Stimulated activated CD4-positive, alpha-beta T cell treated with anti-CD3 and anti-CD28 coated beads, Interleukin-1b, Interleukin-23, amount 100 ng/mL, for 48 hours (primary cell): ENCODE results near the gene HJURP.

Experiments
- DNase-seq: peaks from one replicate; pipeline ENCODE4 v3.0.0-alpha.2; 2020

HJURP gene

DNA sequence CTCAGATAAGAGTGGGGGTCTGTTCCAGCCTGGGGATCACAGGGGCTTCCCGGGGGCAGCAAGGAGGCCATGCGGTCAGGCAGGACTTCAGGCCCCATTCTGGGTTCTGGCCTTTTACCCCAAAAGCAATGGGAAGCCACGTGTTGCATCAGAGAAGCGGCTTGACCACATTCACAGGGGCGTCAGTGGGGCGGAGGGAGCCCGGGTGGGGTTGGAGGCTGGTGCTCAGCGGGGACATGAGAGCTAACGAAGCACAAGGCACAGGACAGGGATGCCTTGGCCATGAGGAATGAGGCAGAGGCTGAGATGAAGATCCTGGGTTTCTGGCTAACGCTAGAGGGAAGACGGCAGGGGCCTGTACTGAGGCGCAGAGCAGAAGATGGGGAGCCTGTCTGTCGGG, 6.1 kb downstream of the HJURP start:
- no peak for DNase-seq

DNA sequence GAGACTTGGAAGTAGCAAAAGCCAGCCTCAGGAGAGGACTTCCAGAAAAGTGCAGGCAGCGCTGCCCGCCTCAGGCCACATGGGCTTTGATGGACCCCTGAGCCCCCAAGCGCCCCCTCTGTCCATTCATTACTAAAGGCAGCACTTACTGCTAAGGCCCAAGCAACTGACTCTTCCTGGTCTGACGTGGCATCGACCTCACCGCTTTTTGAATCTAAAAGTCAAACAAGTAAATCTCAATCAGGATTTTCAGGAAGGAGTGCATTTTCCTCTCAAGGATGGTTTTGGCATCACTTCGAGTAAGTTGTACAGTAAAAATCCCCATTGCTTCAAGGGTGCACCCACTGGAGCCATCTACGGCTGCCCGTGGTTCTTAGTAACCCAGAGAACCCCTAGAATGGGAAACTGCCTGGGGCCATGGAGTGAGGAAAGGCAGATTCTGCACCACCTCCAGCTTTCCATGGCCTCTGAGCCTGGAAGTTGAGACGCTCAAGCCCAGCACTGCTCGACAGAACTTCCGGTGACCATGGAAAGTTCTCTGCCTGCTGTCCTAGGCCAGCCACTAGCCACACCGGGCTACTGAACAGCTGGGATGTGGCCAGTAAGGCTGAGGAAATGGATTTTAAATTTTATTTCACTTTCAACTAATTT, 7.0 kb downstream of the HJURP start:
- no peak for DNase-seq

DNA sequence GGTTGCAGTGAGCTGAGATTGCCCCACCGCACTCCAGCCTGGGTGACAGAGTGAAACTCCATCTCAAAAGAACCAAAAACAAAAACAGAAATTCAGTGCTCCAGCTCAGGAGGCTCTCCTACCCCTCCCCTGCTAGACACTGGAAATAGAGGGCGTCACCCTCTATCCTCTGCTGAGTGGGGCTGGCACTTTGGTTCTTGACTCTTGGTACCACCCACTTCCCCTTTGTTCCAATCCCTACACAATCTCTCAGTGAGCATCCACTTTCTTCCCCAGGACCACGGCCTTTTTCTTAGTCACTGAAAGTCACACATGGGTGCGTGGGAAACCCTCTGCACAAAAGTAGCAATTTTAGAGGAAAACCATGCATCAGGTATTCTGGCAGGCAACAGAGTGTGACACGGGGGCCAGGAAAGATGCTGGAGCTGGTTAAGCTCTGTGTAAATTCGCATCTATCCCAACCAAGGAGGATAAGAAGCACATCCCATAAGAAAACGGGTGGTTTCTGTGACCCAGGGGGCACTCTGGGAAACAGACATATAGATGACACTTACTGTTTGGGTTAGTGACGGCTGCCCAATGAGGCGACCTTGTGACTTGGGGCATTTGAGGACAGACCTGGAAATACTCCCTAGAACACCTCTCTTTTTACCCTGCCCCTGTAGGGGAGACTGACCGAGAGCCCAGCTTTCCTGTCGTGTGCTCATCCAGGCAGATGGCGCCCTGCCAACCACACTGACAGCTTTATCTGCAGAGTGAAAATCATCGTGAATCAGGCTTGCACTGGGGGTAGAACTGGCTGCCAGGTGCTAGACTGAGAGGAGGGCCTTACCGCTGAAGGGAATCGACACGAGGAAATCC, 7.7 kb downstream of the HJURP start:
- DNase-seq = no peak

DNA sequence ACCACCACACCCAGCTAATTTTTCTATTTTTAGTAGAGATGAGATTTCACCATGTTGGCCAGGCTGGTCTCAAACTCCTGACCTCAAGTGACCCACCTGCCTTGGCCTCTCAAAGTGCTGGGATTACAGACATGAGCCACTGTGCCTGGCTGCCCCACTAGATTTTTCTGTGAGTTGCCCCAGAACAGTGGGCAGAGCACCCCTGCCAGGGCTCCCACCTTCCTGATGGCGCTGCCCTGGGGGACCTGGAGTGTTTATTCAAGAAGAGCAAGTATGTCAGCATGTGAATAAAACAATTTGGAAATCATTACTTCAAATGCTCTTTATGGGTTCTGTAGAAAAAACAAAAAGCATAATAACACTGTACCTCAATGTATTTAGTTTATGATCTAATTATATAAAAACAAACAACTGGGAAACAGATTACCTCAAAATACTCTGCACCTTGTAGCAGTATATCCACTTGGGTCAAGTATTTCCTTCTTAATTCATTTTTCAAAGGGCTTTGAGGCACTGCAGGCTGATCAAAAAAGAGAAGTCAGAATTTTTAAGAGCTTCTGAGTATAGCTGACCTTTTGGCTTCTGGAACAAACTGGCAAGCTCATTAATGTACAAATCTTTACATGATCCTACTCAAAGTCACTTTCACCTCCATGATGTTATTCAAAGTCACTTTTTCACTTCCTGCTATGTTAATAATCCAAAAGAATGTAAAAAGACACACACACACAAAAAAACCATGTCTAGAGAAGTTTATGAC, 8.9 kb downstream of the HJURP start:
- no peak for DNase-seq

DNA sequence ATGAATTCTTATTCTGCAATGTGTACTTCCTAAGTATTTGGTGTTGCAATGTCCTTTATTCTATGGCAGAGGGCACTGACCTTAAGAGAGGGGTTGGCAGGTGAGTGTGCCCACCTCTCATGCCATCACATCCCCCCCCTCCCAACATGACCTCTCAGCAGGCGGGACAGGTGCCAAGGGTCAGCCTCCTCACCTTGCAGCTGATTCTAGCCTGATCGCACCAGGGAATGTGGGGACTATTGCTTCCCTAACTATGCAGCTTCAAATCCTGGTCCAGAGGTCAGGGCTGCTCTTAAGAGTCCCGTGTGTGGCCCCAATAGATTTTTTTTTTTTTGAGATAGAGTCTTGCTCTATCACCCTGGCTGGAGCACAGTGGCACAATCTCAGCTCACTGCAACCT, 9.5 kb downstream of the HJURP start:
- DNase-seq = no peak

DNA sequence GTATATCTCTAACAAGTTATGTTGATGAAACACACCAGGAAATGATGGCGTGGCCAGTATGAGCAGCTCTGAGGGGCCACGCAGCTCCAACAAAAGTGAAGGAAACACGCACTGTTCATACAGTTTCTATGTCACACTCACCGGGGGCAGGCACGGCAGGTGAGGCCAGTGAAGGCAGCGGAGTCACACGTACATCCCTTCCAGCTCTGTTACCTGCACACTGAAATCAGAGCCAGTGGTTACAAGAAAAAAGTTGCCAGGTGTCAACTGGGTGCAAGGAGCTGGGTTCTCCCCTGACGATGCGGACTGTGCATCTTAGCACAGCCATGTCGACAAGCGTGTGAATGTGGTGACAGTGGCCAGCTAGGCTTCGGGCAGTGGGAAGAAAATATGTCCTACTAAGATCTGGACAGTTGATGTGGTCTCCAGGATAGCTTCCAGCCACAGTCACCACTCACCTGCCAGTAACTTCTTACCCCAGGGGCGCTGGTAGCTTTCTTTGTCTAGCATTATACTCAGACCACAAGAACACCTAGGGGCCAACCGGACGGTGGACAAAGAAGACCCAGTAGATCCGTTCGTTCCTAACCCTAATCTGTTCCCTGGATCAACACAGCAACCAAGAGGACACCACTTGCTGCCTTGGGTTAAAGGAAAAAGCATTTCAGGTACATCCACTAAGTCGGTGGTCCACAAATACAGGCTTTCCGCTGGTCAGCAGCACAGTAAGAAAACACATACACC, 10.1 kb downstream of the HJURP start:
- DNase-seq = no peak

DNA sequence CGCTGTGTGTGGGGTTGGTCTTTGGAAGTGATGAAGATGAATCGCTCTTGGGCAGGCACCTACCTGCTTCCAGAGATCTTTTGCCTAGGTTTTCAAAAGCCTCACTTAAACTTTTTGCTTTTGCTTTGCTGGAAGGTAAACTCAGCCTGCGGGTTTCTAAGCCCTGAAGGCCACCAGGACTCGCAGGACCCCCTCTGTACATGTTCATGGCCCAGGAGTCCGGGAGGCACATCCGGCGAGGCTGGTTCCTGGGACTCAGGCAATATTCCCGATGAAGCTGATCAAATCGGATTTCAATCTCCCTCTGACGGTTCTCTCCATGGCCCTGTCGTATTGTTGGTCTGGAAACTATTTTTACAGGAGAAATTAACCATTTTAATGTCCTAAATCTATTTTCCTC, 13.2 kb downstream of the HJURP start:
- DNase-seq = no peak

DNA sequence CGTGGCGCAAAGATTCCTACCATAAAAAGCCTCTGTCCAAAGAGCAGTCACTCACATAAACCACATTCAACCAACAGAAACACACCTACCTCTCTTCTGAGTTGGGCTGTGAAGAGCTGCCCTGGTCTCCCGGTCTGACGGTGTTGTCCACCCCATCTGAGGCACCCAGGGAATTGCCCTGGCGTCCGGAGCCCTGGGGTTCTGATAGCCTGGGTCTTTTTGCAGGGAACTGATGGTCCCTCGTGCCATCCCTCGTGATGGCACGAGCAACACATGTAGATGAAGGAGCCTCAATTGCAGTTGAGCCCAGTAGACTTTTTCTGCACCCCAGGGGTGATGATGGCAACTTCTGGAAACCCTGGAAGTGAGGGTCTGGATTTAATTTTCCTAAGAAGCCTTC, 13.8 kb downstream of the HJURP start:
- DNase-seq = no peak

DNA sequence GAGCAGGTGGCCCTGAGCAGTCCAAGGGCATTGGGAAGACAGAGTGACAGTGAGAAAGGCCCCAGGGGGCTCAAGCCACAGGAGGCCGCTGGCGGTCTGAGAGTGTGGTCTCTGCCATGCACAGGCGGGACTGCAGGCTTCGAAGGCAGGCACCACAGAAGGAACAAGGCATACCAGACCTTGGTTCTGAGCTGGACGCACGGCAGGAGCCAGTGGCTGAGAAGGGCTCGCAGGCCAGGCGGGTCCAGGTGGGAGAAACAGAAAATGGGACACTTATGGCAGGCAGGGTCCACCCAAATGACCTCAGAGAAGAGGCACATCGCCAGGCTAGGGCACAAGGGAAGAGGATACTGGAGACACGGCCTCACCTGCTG, 14.9 kb downstream of the HJURP start:
- DNase-seq = no peak

DNA sequence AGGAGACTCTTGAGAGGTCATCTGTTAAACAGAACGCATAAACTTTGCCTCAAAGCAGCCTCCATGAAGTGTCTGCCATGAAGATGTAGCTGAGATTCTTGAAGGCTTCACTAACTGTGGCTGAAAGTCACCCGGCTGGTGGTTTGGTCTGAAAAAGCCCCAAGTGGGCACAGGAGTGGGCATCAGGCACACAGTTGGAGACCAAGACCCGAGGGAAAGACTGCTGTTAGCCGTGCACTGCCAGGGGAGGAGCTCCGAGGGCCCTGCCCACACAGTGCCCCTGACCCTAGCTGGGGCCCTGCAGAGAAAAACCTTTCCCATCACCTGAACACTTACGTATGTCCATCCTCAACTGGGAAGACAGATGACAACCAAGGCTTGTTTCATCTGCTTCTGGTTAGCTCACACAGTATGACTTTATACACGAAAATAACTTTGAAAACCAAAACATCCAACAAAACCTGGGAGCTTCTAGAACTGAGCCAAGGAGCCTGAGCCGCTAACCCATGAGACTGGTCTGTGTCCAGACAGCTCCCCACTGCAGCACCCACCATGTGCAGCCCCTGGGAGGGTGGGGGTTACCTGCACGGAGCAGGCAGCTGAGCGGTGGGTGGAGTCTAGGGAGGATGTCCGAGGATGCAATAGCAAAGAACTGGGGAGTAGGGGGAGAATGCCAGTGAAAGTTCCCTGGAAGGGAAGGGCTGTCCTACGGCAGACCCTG, 15.4 kb downstream of the HJURP start:
- DNase-seq = no peak

DNA sequence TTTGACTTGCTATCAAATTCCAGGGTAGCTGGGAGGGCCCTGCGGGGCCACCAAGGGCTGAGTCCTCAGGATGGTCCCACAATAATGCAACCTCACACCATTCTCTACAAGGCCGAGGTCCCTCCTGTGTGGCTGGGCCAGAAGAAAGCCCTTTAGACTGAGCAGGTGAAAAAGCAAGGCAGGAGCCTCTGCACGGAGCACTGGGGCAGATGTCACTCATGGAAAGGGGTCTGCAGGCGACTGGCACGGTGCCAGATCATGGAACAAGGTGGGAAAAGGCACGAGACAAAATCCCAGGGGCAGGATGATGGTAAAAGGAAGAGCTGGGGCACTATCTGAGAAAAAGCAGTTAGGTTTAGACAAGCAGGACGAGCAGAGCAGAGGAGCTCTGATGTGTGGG, 16.1 kb downstream of the HJURP start:
- no peak for DNase-seq

DNA sequence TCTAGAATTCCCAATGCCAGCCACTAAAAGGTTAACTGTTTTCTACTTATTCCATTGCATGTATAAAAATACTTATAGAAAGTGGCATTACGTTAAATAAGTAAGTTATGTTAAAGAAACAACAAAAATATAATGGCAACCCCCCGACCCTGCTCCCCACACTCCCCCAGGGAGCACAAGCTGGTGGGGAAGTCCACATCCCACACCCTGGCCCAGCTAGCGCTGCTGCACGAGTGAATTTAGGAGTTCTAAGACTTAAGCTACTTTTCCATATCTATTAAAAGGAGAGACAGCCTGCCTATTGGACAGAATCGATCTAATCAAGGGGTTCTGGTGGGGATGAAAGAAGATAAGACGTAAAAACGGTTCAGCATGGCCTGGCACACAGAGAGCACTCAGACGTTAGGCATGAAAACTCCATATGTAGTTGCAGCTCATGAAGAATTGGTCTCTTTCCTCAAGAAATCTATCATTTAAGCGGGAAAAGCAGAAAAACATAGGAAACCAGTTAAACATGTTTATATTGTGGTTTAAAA, 16.6 kb downstream of the HJURP start:
- DNase-seq = no peak

DNA sequence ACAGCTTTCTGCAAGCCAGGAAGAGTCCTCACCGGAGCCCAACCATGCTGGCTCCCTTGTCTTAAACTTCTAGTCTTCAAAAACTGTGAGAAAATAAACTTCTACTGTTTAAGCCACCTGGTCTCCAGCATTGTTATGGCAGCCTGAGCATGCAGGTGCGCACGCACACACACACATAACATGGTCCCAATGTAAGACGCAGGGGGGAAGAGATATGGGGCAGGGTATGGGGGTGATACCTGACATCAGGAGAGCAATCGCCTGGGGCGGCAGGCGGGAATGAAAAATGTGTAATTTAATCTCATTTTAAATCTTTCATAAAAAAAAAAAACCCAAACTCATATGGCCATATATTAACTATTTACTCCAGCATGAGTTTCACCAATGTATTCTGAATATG, 18.0 kb downstream of the HJURP start:
- DNase-seq = no peak

DNA sequence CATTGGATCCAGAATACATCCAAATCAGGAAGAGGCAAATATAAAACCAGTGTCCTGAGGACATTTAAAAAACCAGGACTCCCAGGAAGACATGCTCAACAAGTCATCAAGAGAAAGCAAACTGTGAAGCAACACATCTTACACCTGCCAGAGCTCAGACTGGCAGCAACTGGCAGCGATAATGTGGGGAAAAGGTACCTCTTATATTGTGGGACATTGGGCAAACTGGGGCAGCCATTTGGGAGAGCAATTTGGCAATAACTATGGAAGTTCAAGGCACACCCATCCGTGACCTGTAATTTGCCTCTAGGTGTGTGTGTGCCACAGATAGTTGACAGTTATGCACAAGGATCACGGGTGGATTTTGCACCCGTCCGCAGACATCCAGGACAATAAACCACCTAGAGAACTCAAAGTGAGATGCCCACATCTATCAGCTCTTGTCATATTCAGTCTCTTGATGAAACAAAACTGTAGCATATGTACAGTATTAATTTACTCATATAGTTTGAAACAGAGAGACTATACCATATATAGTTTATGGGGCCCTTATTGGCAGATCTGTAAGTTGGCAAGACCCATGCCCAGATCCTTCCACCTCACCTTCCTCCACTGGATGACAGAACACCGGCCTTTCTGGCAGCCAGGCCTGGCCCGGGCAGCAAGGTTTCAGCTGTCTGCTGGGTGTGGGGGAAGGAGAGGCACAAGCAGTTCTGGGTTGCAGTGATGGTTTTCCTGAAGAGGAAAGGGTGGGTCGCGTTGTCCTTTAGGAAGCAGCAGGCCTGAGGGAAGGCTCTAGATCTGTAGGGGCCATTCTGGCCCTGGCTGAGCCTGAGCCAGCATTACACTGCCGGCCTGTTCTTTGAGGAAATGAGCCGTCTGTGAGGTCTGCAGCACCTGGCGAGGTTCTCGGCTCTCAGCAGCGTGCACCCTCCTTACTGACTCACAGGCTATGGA, 18.8 kb downstream of the HJURP start:
- no peak for DNase-seq

DNA sequence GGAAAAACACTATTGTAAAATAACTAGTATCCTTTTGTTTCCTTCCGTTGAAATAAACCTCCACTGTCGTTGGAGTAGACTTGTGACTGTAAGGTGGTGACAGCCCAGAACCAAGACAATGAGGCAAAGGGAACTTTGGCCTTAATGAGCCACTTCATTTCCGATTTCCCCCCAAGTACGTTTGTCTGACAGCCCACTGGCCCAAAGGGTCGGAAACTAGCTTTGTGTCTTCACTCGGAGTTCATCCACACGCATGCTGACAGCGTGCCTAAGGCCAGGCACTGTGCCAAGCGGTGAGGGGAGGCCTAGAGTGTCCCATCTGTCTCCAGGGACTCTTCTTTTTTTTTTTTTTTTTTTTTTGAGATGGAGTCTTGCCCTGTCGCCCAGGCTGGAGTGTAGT, 21.0 kb downstream of the HJURP start:
- no peak for DNase-seq

DNA sequence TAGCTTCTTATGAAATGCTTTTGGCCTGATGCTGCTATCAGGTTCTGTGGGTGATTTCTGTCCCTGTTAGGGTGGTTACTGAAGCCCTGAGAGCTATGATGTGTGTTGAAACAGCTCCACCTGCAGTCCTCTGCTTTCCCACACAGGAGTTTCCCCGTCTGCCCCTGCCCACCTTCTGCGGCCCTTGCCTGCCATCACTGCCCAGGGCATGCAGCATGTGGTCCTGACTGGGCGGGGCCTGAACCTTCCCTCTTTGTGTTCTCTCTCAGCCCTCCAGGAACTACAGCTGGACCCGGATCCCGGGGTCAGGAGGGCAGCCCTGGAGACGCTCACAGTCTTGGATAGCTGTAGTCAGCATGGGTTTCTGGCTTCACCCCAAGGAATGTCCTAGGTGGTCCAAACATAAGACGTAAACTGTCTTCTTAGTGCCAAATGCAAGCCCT, 21.4 kb downstream of the HJURP start:
- no peak for DNase-seq

DNA sequence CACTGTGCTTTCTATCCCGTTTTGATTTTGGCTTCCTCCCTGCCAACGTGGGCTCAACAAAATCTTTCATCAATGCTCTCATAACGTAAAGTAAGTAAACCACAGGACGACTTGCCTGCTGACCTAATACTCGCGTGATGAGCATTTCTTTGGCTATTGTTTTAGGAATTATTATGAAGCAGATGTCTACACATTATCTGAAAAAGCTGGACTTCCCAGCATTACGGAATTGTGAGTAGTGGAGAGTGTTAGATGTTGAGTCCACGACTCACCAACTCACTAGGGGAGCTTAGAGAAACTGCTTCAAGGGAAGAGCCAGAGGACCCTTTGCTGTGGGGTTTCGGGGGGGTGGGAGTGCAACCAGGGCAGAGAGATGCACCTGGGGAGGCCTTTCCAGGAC, 21.9 kb downstream of the HJURP start:
- no peak for DNase-seq

DNA sequence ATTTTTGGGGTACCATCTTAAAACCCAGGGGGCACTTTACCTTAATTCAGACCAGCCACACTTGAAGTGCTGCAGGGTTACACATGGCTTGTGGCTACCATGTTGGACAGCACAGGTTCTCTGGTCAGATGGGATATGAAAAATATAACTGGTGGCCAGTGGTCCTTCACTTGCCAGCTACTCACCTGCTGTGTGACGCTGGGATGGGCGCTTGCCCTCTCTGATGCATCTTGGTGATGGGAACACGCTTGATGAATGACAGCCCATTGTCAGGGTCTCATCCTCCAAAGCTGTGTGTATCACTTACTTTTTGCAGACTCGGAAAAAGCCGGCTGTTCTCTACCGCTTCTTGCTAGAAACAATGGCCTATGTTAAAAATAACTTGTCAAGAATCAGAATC, 22.5 kb downstream of the HJURP start:
- DNase-seq = no peak

DNA sequence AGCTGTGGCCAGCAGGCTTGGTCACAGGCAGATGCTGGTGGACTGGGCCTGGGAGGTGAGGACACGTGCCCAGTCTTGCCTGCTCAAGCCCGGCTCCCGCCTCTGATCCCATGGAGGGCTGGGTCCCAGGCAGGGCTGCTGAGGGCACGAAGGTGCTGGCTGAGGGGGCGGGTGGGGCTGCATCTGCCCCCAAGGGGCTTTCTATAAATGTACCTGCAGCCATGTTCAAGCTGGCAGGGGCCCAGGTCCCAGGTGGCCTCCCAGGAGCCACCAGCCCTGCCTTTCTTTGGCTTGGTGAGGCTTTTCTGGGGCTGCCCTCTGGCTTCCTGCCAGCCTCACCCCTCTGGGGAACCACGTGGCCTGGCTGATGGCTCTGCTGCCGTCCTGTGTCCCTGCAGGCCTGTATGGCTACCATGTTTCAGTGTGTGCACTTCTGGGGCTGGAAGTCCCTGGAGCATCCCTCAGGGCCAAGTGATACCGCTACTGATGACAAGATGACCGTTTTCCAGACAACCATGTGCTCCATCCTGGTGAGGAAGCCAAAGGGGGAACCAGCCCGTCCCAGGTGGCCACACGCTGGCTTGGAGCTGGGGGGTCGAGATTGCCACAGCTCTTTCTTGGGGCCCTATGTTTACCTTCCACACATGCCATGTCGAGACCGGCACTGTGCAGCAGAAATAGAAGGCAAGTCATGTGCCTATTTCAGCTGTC, 23.2 kb downstream of the HJURP start:
- no peak for DNase-seq

DNA sequence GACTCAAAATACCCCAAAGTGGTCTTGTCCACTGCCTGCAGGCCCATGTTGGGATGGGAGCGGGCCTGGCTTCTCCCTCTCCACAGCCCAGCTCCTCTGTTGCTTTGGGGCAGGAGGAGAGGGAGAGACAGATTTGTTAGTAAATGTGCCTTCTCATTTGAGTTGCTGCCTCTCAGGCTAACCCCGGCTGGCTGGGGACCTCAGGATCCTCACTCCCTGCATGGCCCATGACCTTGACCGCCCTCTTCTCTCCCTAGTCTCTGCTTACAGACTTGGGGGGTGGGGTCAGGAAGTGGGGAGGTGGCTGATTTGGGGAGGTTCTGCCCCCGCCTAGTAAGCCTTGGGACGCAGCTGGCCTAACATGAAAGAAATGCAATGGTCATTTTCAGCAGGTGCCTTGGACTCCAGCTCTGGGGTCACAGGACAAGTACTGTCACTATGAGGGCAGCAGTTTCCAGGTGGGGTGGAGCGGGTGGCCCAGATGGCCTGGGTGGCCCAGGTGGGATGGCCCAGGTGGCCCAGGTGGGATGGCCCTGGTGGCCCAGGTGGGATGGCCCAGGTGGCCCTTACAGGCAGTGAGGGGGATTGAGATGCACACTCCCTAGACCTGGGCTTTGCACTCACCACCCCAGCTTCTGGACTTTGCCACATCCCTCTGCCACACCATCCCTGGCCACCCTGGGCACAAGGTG, 24.1 kb downstream of the HJURP start:
- no peak for DNase-seq
